ENCODE data around the gene SLC2A6.

The SLC2A6 gene

GRCh38 chr9:133505186-133505830 is 26.4 kb upstream of the SLC2A6 start:
- no peak overlapping the region for H3K4me3 ChIP-seq (ENCODE audit: low read depth, low read length)
- TF ChIP-seq, protein P1, sequence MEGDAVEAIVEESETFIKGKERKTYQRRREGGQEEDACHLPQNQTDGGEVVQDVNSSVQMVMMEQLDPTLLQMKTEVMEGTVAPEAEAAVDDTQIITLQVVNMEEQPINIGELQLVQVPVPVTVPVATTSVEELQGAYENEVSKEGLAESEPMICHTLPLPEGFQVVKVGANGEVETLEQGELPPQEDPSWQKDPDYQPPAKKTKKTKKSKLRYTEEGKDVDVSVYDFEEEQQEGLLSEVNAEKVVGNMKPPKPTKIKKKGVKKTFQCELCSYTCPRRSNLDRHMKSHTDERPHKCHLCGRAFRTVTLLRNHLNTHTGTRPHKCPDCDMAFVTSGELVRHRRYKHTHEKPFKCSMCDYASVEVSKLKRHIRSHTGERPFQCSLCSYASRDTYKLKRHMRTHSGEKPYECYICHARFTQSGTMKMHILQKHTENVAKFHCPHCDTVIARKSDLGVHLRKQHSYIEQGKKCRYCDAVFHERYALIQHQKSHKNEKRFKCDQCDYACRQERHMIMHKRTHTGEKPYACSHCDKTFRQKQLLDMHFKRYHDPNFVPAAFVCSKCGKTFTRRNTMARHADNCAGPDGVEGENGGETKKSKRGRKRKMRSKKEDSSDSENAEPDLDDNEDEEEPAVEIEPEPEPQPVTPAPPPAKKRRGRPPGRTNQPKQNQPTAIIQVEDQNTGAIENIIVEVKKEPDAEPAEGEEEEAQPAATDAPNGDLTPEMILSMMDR (conservative IDR thresholded peaks at IDR 0.05; ENCODE audit: low read depth, low read length) = no peak
- DNase-seq (ENCODE audit: low read depth) = no peak

DNA sequence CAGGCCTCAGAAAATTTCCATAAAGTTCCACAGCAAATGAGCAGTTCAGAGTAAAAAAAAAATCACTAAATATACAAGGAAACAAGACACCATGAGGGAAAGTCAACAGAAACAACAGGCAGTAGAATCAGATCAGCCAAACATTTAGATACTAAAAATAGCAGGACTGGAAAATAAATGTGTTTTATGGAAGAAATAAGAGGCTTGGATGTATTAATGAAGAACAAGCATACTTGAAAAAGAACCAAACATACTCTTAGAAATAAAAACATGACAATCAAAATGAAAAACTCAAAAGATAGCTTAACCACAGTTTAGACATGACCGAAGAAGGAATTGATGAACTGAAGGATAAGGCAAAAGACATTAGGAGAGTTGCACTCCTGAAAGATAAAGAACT is 23.2 kb upstream of the SLC2A6 start:
- TF ChIP-seq, protein P1 (conservative IDR thresholded peaks at IDR 0.05; ENCODE audit: low read depth, low read length) = no peak
- no peak overlapping the region for H3K4me3 ChIP-seq (ENCODE audit: low read depth, low read length)
- no peak for DNase-seq (ENCODE audit: low read depth)

DNA sequence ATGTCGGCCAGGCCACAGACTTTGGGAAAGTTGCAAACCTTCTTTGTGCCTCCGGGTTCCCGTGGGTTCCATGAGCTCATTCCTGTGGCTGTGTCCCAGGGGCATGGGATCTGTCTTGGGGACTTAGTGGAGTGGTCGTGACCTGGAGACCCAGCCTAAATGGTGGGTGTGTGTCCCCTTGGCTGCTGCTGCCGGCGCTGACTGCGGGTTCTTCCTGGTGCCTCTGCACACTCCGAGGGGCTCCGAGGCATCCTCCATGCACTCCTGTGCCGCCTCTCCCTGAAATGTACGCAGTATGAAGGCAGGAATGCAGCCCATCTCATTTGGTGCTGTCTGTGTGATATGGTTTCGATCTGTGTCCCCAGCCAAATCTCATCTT is 21.0 kb upstream of the SLC2A6 start:
- no peak for DNase-seq (ENCODE audit: low read depth)
- no peak overlapping the region for H3K4me3 ChIP-seq (ENCODE audit: low read depth, low read length)
- TF ChIP-seq, protein P1 (conservative IDR thresholded peaks at IDR 0.05; ENCODE audit: low read depth, low read length) = no peak

DNA sequence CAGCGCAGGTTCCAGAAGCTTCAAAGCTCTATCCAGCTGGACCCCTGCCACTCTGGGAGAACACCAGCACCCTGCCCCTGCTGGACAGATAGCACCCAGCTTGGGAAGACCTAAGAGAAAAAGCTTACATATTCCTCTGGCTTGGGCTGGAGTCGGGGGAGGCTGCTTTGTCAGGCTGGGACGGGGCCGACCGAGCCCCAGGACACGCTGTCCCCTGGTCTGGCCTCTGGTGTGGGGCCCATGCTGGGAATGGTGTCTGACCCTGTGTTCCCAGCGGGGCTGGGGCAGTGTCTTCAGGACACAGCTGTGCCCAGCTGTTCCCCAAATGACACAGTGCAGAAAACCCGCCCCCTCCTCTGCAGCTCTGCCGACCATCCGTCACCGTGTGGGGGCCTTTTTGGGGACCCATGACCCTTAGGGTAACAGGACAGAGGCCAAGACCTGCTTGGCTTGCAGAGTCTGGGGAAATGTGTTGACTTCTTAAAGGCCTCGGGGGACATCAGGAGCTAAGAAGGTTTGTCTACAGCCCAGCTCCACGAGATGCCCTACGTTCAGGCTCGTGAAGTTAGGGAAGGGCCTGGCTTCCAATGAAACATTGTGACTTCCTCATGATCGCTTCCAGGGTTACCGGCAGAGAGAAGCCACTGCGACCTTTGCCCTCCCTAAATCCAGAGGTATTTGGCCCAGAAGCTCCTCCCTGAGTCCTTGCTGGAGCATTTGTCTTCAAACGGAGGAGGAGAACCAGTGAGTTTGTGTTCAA is 20.4 kb upstream of the SLC2A6 start:
- H3K4me3 ChIP-seq (ENCODE audit: low read depth, low read length) = no peak overlapping the region
- no peak for DNase-seq (ENCODE audit: low read depth)
- TF ChIP-seq, protein P1 (conservative IDR thresholded peaks at IDR 0.05; ENCODE audit: low read depth, low read length) = peak; percentile 26

DNA sequence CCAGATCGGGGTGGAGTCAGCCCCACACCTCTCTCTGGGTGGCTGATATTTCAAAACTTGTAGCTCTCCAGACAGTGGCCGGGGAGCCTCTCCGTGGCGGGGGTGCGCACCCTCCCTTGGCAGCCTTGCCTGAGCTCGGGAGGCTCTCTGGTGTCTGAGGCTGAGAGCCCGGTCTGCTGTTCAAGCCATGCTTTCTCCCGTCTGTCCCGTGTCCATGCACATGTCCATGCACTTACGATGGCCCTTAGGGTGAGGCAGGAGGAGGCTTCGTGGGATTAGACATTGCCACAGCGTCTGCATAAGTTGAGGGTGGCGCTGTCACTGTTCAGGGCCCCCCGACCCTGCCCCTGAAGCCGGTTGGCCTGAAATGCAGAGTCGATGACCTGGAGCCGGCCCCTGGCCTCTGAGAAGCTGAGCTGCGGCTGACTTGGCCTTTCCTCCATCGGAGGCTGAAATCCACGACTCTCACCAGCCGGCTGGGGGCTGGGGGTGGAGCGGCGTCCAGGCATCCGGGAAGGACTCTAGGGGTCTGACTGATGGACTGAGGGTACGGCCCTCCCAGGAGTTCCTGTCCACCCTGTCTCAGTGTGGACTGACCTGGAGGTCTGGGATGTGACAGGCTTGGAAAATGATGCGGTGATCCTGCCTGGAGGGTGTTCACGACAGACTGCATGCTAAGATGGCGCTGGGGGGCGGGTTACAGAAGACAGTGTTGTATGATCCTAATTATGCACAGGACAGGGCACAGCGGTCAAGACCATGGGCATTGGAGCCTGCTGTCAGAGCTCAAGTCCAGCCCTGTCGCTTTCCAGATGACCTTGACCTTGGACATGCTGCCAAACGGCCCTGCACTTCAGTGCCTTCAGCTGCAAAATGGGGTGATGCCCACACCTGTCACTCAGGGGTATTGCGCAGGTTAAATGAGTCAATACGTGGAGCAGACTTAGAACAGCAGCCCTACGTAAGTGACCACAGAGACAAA is 18.3 kb upstream of the SLC2A6 start:
- DNase-seq (ENCODE audit: low read depth) = no peak
- TF ChIP-seq, protein P1 (conservative IDR thresholded peaks at IDR 0.05; ENCODE audit: low read depth, low read length) = no peak
- H3K4me3 ChIP-seq (ENCODE audit: low read depth, low read length) = no peak overlapping the region

GRCh38 chr9:133495327-133496293 is 16.7 kb upstream of the SLC2A6 start:
- TF ChIP-seq, protein P1 (conservative IDR thresholded peaks at IDR 0.05; ENCODE audit: low read depth, low read length) = no peak
- H3K4me3 ChIP-seq (ENCODE audit: low read depth, low read length) = no peak overlapping the region
- DNase-seq (ENCODE audit: low read depth) = no peak
